HK-2 (cell line): ENCODE measurements around the gene CDK5R1.
"Not testable (repeated sequence)": the region's sequence is repeated elsewhere in the genome, so short reads cannot be mapped to it uniquely, and the experiment has no call there.

ENCODE experiments used
- DNase-seq: peaks from one replicate; pipeline ENCODE4 v3.0.0-alpha.2; 2018; ENCODE audit not compliant: unreplicated experiment

CDK5R1 gene

DNA sequence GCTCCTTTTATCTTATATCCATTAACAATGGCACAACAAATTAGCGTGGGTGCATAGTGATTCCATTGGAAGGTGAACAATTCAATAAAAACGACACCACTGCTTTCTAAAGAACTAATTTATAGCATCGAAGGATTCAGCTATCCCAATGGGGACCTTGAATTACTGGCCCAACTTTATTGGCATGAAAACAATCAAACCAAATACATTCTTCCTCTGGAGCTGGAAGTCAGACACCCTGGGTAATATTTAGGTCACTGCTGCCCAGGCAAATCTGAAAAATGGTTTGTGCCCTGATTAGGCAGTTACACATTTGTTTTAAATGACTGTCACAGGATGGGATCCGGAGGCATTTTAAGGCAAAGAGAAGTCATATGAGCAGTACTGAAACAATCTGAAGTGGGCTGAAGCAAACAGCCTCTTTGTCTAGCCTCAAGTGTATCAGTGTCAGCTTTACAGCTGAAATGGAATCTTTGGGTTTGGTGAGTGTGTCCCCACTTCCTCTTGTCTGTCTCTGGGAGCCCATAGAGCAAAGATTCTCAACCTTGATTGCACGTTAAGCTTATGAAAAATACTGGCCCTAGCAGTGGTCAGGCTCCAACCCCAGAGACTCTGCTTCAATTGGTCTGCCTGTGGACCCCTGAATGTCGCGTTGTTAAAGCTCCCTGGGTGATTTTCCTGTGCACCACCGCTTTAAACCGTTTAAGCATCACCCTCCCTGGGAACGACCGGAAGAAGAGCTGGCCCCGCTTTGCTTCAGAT, 30.3 kb downstream of the CDK5R1 start:
- DNase-seq, result no peak

GRCh38 chr17:32517982-32518381, 31.2 kb downstream of the CDK5R1 start:
- DNase-seq, result no peak

DNA sequence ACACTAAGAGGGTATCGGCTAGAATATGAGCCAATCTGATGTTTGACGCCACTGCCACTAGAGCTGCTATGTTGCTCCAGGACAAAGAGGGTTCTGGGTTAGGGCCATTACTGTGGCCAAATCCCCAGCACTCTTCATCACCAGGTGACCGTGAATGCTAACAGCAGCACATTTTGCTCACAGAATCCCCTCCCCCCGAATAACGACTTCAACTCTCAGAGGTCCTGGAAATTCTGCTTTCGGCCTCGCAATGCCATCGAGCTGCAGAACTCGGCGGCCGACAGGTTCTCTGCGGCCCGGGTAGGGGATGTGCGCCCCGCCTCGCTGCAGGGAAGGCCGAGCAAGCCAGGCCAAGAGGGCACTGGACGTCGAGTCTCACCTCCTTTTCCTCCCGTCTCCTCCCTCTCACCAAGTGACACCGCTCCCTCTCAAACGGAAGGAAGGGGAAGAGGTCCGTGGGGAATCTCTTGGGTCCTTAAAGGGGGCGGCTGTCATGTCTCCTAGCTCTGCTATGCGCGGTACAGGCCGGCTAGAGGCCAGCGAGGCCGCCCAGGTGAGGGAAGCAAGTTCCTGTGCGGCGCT, 31.9 kb downstream of the CDK5R1 start:
- DNase-seq, result no peak

DNA sequence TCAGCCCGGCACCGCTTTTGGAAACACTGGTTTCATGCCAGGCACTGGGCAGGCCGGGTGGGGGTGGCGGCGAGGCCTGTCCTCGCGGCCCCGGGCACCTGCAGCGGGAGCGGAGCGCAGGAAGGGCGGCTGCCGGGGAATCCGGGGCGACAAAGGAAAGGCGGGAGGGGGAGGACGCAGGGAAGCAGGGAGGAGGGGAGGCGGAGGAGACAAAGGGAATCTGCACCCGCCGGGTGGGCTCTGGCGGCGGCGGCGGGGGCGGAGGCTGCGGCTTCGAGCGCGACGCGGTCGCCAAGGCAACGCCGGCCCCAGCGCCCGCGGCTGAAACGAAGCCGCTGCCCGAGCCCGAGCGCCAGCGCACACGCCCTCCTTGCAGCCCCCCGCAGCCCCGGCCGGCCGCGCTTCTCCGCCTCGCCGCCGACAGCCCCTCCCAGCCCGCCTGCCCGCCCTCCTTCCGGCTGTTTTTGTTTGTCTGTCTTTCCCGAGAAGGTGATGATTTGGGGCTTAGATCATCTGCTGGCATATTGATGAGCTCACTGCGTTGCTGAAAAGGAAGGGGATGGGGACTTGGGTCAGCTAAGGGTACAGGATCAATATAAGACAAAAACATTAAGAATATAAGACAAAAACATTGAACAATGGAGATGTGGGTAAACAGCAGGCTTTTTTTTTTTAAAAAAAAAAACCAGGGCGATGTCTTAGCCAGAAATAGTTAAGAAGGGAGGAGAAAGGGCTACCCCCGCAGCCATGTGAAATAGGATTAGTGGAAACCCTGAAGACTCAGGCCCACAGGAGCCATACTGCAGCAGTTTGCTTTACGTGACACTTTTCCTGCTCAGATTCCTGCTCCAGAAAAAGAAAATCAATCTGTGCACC, 32.7 kb downstream of the CDK5R1 start:
- no peak for DNase-seq

DNA sequence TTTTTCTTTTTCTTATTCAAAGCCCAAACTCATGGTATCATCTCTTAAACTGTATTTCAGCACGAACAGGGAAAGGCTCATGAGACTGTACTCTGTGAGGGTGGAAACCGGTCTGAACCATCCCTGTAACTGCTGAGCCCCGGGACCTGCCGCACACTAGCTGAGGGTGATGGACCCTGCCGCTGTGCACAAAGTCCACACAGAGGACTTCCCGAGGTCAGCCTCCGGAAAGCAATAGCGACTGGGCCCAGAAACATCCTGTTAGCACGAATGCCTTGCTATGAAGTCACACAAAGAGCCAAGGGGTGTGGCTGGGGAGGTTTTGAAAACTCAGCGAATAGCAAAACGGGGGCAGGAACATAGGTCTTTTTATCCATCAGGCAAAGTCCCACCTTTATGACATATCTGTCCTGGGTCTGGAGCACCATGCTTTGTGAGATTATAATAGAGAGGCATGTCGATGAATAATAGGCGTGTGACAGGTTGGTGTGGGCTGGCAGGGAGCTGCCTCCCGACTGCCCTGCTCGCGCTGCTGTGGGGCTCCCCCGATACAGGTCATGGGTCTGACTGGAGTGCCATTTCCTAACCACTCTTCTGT, 33.4 kb downstream of the CDK5R1 start:
- no peak for DNase-seq

GRCh38 chr17:32520737-32521404, 34.1 kb downstream of the CDK5R1 start:
- no peak for DNase-seq

DNA sequence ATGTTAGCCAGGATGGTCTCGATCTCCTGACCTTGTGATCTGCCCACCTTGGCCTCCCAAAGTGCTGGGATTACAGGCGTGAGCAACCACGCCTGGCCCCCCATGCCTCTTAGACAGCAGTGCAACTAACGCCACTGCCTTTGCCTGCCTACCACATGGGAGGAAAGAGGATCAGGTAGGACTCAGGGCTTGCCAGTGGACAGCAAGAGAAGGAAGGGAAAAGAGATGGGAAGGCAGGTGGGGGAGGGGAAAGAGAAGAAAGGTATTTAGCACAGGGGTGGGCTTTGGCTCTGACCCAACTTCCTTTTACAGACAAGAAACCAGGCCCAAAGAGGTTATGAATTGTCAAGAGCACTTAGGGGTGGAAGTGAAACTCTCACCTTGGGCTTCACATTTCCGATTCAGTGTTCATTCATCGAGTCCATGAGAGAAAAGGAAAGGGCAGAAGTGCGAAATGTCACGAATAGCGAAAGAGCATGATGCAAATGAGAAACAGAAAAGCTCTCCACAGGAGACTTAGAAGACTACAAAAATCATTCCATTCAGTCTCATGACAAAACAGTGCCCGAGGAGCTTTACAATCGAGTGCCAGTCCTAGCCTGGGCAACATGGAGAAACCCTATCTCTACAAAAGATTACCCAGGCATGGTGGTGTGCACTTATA, 36.4 kb downstream of the CDK5R1 start:
- DNase-seq, result no peak

- DNase-seq, result no peak
Measured at GRCh38 chr17:32523827-32524552, 37.2 kb downstream of the CDK5R1 start.

GRCh38 chr17:32524553-32524880, 37.7 kb downstream of the CDK5R1 start:
- DNase-seq, result not testable (repeated sequence)

GRCh38 chr17:32525122-32525521, 38.3 kb downstream of the CDK5R1 start:
- DNase-seq, result no peak

- DNase-seq, result no peak
Measured at GRCh38 chr17:32527146-32527545, 40.4 kb downstream of the CDK5R1 start.

GRCh38 chr17:32528825-32529224, 42.0 kb downstream of the CDK5R1 start:
- DNase-seq, result no peak

GRCh38 chr17:32529604-32530003, 42.8 kb downstream of the CDK5R1 start:
- no peak for DNase-seq

GRCh38 chr17:32533296-32533695, 46.5 kb downstream of the CDK5R1 start:
- DNase-seq, result no peak

DNA sequence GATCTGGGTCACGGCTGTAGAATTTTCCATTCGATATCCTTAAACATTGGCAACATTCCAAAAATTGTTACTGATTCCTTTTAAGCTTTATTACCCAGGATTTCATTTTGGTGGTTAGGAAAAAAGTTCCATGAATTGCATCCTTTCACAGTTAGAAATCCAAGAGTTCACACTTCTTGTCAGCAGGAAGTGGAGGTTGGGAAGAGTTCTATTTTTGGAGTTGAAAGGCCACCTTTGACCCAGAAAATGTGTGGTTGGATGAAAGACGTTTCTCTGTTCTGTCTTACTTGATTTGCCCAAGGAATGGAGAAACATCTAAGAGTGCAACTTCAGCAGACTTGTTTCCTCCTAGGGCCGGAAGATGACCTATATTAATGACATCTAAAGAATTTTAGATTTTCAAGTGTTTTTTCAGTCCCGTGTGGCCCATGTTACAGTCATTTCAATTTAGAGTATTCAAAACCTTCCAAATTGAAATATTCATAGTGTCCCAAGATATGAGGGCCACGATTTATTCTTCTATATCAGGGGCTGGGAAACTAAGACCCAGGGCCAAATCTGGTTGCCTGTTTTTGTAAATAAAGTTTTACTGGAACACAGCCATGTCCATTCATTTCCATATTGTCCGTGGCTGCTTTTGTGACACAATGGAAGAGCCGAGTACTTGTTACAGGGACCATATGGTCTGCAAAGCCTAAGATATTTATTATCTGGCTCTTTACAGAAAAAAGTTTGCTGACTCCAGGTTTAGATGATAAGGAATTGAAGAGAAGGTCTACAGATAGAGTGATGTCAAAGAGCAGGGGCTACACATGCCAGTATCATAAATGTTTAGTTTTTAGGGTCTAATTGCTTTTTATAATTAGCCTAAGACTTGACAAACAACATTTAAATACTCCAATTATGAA, 50.2 kb downstream of the CDK5R1 start:
- DNase-seq, result no peak
